NT2/D1 (cell line): ENCODE measurements around the gene EMC9.

Source experiments
- SUZ12 ChIP-seq: IDR thresholded peaks from 2 replicates; pipeline ENCODE4 v1.6.1; 2011; ENCODE audit not compliant: insufficient read length, insufficient read depth; ENCODE audit errors: extremely low read depth
- YY1 ChIP-seq: IDR thresholded peaks from 2 replicates; pipeline ENCODE4 v1.6.1; 2011; ENCODE audit not compliant: insufficient read length, insufficient read depth
- ZNF274 ChIP-seq: IDR thresholded peaks from 2 replicates; pipeline ENCODE4 v1.6.1; 2011; ENCODE audit warnings: mild to moderate bottlenecking, low read depth, low read length

DNA sequence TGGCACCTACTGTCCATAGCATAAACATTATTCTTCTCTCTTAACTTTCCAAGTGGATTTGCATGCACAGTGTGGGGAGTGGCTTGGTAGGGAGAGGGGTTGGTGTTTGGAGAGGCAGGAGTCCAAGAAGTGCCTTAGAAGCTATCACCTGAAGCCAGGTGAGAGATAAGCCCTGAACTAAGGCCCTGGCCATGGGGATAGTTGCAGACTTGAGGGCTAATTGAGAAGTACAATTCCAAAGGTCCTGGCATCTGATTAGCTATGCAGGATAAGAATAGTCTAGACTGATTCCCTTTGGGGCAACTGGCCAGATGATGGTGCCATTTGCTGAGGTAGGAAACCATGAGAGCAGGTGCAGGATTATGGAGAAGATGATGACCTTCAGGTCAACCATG, 49.3 kb downstream of the EMC9 start:
- TF ChIP-seq YY1 (no peak), ZNF274 (no peak), SUZ12 (no peak)
